CD4-positive, alpha-beta T cell treated with Interleukin-15 for 1 hour (primary cell): ENCODE measurements around the gene WDFY4.
A peak's percentile ranks its signal among the peaks of the same experiment; 100 is the strongest.

Experiments used
- DNase-seq: peaks from one replicate; pipeline ENCODE4 v3.0.0-alpha.2; 2020

WDFY4 gene

GRCh38 chr10:48800007-48800675, 115.5 kb downstream of the WDFY4 start:
- peak; percentile 58 for DNase-seq

- no peak for DNase-seq
Measured at GRCh38 chr10:48801001-48801421, 116.3 kb downstream of the WDFY4 start.

GRCh38 chr10:48802611-48803071, 118.0 kb downstream of the WDFY4 start:
- DNase-seq: no peak

GRCh38 chr10:48803801-48804584, 119.3 kb downstream of the WDFY4 start:
- no peak for DNase-seq

GRCh38 chr10:48804740-48805182, 120.1 kb downstream of the WDFY4 start:
- no peak for DNase-seq

- no peak for DNase-seq
Measured at GRCh38 chr10:48805411-48805810, 120.7 kb downstream of the WDFY4 start.

GRCh38 chr10:48805848-48806247, 121.2 kb downstream of the WDFY4 start:
- DNase-seq: no peak

- DNase-seq: no peak
Measured at GRCh38 chr10:48806342-48806741, 121.7 kb downstream of the WDFY4 start.

GRCh38 chr10:48807791-48808470, 123.3 kb downstream of the WDFY4 start:
- no peak for DNase-seq

GRCh38 chr10:48809261-48809660, 124.6 kb downstream of the WDFY4 start:
- DNase-seq: no peak

- no peak for DNase-seq
Measured at GRCh38 chr10:48811461-48811860, 126.8 kb downstream of the WDFY4 start.

GRCh38 chr10:48811917-48812316, 127.2 kb downstream of the WDFY4 start:
- no peak for DNase-seq

- no peak for DNase-seq
Measured at GRCh38 chr10:48813291-48813690, 128.6 kb downstream of the WDFY4 start.

- DNase-seq: no peak
Measured at GRCh38 chr10:48813825-48814224, 129.2 kb downstream of the WDFY4 start.

- no peak for DNase-seq
Measured at GRCh38 chr10:48814933-48815332, 130.3 kb downstream of the WDFY4 start.

- DNase-seq: no peak
Measured at GRCh38 chr10:48817141-48817540, 132.5 kb downstream of the WDFY4 start.

GRCh38 chr10:48818081-48818480, 133.4 kb downstream of the WDFY4 start:
- no peak for DNase-seq

GRCh38 chr10:48818861-48819520, 134.3 kb downstream of the WDFY4 start:
- DNase-seq: no peak

- no peak for DNase-seq
Measured at GRCh38 chr10:48819783-48820182, 135.1 kb downstream of the WDFY4 start.

- DNase-seq: no peak
Measured at GRCh38 chr10:48820231-48820630, 135.6 kb downstream of the WDFY4 start.

GRCh38 chr10:48820699-48821098, 136.0 kb downstream of the WDFY4 start:
- no peak for DNase-seq

GRCh38 chr10:48821111-48821510, 136.4 kb downstream of the WDFY4 start:
- no peak for DNase-seq

GRCh38 chr10:48821692-48822091, 137.0 kb downstream of the WDFY4 start:
- no peak for DNase-seq
